HG02885 (cell line): ENCODE data around the gene KRTAP20-2.

Source experiments
- ATAC-seq: cut with Tn5 transposase; IDR thresholded peaks from one replicate; pipeline ENCODE4 v1.9.1; 2021; ENCODE audit warnings: mild to moderate bottlenecking; ENCODE audit not compliant: unreplicated experiment, poor library complexity

Gene KRTAP20-2

DNA sequence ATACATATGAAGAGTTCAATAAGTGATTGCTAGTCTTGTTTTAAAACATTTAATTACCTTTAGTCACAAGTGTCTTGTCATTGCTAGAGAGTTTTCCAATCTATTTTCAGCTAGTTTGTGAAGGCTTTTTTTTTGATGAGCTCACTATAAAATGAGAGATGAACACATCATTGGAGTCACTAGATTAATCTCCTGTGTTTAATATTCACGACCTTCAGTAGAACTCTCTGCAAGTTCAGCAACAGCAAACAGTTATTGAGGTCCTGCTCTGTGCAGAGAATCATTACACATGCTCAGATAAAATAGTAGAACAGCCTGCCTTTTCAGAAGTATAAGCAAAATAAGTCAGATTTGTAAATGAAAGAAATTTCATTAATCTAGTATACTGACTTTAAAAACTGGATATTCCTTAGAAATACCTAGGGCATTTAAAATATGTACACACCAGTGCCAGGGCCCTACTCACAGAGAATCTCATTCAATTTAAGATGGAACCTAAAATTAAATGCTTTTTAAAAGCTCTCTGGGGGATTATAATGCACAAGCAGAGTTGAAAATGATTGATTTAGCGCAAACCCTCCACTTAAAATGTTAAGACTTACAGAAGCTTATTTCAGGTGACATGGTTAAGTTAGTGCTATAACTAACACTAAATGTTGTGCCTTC, 38.1 kb downstream of the KRTAP20-2 start:
- ATAC-seq = no peak

- ATAC-seq = no peak
These were observed 39.3 kb downstream of the KRTAP20-2 start for GRCh38 chr21:30674312-30674711.

DNA sequence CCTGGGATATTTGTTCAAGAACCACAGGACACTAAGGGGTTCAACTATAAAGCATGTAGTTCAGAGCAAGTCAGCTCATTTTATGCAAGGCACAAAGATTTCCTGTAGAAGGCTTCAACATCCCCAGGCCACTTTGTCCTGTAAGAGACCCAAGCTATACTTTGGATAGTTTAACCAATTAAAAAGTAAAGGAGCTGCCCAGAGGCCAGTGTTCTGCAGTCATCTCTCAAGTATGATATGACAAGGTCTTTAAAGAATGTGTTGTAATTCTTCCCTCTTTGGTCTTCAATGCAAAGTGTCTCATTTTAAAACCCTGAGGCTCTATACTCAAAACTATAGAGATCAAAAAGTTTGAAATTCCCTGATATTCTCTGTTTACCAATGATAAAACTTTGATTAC, 41.7 kb downstream of the KRTAP20-2 start:
- no peak for ATAC-seq

GRCh38 chr21:30680586-30680985, 45.6 kb downstream of the KRTAP20-2 start:
- no peak for ATAC-seq

DNA sequence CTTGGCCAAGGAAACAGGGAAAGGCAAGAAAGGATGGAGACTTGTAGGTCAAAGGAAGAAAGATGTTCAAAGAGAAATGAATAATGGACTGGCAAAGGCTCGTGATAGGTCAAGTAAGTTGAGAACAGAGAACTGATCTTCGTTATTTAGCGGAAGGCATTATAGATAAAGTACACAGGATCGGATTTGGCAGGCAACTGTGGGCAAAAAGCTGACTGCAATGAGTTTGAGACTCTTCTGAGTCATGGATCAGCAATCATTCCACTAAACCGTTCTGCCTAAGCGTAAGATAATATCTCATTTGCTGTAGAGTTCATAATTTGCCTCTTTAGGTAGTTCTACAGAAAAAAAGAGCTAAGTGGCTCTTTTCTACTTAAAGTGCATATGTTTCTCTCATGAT, 49.5 kb downstream of the KRTAP20-2 start:
- ATAC-seq = no peak
